Thyroid gland (tissue), 4 donors: ENCODE results near the gene EXOC6. TPM values are rescaled to one million over a fixed set of nuclear protein-coding genes. Genes with fewer than 3 reads are reported as not detected.

Experiments used
- DNase-seq, 2 donors: peaks; one replicate each; pipeline ENCODE4 v3.0.0-alpha.2; 2019
- H3K27ac ChIP-seq, 3 donors: fragments of 200-600 bp; sonication (generic); 1 replicate in 2 of 3; 2 replicates in 1 of 3; pipeline ENCODE4 v1.5.1; 2016 to 2019; ENCODE audit warnings: mild to moderate bottlenecking in 1 of 3, moderate library complexity in 1 of 3
- H3K27me3 ChIP-seq: fragments of 200-600 bp; sonication (generic); one replicate; pipeline ENCODE4 v1.5.1; 2019
- H3K36me3 ChIP-seq, 2 donors: fragments of 200-600 bp; sonication (generic); one replicate each; pipeline ENCODE4 v1.5.1; 2016 to 2019
- H3K4me1 ChIP-seq, 2 donors: fragments of 200-600 bp; sonication (generic); one replicate each; pipeline ENCODE4 v1.5.1; 2017 to 2019
- H3K4me3 ChIP-seq, 3 donors: fragments of 200-600 bp; sonication (generic); replicated peaks in 1 of 3; 1 replicate in 2 of 3; 2 replicates in 1 of 3; pipeline ENCODE4 v1.5.1; 2016; ENCODE audit warnings: mild to moderate bottlenecking in 1 of 3
- H3K9me3 ChIP-seq: fragments of 200-600 bp; sonication (generic); one replicate; pipeline ENCODE4 v1.5.1; 2017
- CTCF ChIP-seq, 6 experiments: fragments of 200-600 bp in 3 of 6; fragments of 450-650 bp in 3 of 6; sonication (generic) in 3 of 6; IDR thresholded peaks; one replicate each; pipeline ENCODE4 v1.5.1; 2016 to 2019; ENCODE audit warnings: antibody characterized with exemption in 6 of 6, mild to moderate bottlenecking in 2 of 6, inconsistent platforms in 1 of 6, moderate library complexity in 1 of 6
- POLR2A ChIP-seq, 2 donors: fragments of 450-650 bp; IDR thresholded peaks; one replicate each; pipeline ENCODE4 v1.6.1; 2017; ENCODE audit warnings: antibody characterized with exemption in 2 of 2, mild to moderate bottlenecking in 2 of 2, moderate library complexity in 1 of 2
- WGBS, 2 donors: methylation state at CpG; one replicate each; pipeline ENCODE4 v1.1.5; 2017; 5-methylcytosine and 5-hydroxymethylcytosine counted together
- intact Hi-C: fragments of 100-400 bp; cut with DNase I; formaldehyde crosslinking; loops from one replicate; pipeline ENCODE4 v1.15.1; 2023
- total RNA-seq, 4 donors: library from RNA; depleted of rRNA; stranded (reverse); fragments of >200 nt; gene quantifications; one replicate each; pipeline ENCODE4 v1.2.3, GENCODE V29; 2016

The EXOC6 gene
- total RNA-seq, 4 donors from 2014 or later, result 51.6 to 74.0 (median 61.1) TPM

DNA sequence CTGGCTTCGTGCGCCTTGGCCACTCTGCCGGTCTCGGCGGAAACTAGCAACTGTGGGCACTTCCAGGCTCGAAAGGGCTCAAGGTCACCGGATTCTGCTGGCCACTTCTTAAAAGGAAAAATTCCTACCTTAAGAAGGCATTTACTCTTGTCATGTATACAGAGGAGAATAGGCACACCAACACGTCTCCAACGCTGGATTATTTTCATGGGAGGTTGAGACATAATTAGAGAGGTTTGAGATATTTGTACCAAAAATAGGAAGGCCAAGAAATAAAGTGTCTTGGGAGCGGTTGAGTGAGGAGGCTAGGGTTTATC, 220.9 kb downstream of the EXOC6 start:
- intact Hi-C loops, result no loop called here
- WGBS, 2 donors, result 35 to 40% methylated on average over 10 of the region's 10 CpGs
- H3K27ac ChIP-seq, result no peak overlapping the region
- H3K4me3 ChIP-seq, result no peak overlapping the region
- no peaks in the 10 kb centered on the region for H3K36me3 ChIP-seq
- DNase-seq, result no peak
- no peak for TF ChIP-seq POLR2A (IDR thresholded peaks at IDR 0.05)
- no peak for TF ChIP-seq CTCF (IDR thresholded peaks at IDR 0.05)
- peaks cover 10% of the 10 kb centered on the region for H3K27me3 ChIP-seq
- H3K9me3 ChIP-seq, result no peaks in the 10 kb centered on the region
- H3K4me1 ChIP-seq, result peaks cover 17 to 28% of the 10 kb centered on the region in 2 donors

DNA sequence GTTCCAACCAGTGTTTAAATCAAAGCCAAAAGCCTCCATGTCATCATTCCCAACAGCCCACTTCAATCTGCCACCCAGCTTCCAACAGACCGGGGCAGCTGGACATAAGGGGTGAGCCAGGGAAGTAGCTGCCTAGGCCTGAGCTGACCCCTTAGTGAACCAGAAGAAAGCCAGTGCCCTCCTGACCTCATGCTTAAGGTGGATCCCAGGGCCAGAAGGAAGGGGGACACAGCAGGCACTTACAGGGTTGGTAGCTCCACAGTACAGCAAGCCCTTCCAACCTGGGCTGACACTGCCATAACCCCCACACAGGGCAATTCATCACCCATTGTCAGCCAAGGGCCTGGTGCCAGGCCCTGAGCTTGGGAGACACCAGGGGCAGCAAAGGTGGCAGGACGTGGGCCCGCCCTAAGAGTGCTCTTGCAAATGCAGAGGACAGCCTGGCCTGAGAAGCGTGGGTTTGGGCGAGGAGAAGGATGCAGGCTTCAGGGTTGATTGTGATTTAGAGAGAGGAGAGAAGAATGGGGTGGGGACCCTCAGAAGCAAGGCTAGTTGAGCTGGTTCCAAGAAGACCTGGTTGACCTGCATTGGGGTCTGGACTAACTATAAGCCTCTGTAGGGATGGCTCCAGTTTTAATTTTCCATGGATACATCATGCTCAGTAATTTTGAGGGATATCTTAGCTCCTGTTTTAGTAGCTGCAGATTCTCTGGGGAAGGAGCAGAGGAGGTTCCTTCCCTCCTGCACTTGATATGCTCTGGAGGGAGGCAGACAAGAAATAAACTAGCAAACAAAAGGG, 222.3 kb downstream of the EXOC6 start:
- DNase-seq, result no peak
- Histone ChIP-seq H3K9me3 (no peaks in the 10 kb centered on the region), H3K4me3 (no peak overlapping the region), H3K27me3 (peaks cover 21% of the 10 kb centered on the region), H3K36me3 (no peaks in the 10 kb centered on the region), H3K4me1 (peaks cover 26 to 38% of the 10 kb centered on the region in 2 donors), H3K27ac (no peak overlapping the region)
- TF ChIP-seq POLR2A (IDR thresholded peaks at IDR 0.05) (no peak), CTCF (IDR thresholded peaks at IDR 0.05) (no peak)
- 72 to 86% methylated on average over 5 of the region's 5 CpGs for WGBS, 2 donors
- intact Hi-C loops, result loop anchor here (10.0 kb wide), 1 partner anchor 284 kb away; no protein-coding TSS in a partner anchor

DNA sequence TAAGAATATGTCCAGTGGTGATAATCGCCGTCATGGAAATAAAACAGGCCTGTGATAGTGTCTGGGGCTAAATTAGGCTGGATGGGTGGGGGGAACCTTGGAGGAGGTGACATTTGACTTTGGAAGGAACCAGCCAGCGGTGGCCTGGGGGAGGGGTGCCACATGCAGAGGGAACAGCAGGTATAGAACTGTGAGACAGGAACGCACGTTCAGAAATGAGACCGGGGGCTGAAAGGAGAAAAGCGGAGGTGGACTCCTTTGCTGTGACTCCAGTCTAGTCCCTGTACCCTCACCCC, 222.8 kb downstream of the EXOC6 start:
- WGBS, 2 donors, result 76 to 77% methylated on average over 7 of the region's 7 CpGs
- Histone ChIP-seq H3K27me3 (peaks cover 23% of the 10 kb centered on the region), H3K36me3 (no peaks in the 10 kb centered on the region), H3K4me3 (no peak overlapping the region), H3K27ac (no peak overlapping the region), H3K4me1 (peaks cover 26 to 33% of the 10 kb centered on the region in 2 donors), H3K9me3 (no peaks in the 10 kb centered on the region)
- no peak for DNase-seq
- intact Hi-C loops, result loop anchor here (10.0 kb wide), 1 partner anchor 284 kb away; no protein-coding TSS in a partner anchor
- TF ChIP-seq CTCF (IDR thresholded peaks at IDR 0.05) (no peak), POLR2A (IDR thresholded peaks at IDR 0.05) (no peak)

GRCh38 chr10:93071674-93072224, 223.4 kb downstream of the EXOC6 start:
- peak overlapping the region in 2 of 3 donors; percentile 28 to 30 for H3K4me3 ChIP-seq
- no peak overlapping the region for H3K27ac ChIP-seq
- no peak for TF ChIP-seq CTCF (IDR thresholded peaks at IDR 0.05)
- TF ChIP-seq POLR2A (IDR thresholded peaks at IDR 0.05), result no peak
- peak; percentile 34 to 39 for DNase-seq
- intact Hi-C loops, result loop anchor here (10.0 kb wide), 1 partner anchor 283 kb away; no protein-coding TSS in a partner anchor
- no peaks in the 10 kb centered on the region for H3K36me3 ChIP-seq
- no peaks in the 10 kb centered on the region for H3K9me3 ChIP-seq
- WGBS, 2 donors, result 4 to 12% methylated on average over 14 to 29 of the region's 37 CpGs
- H3K4me1 ChIP-seq, result peaks cover 26 to 33% of the 10 kb centered on the region in 2 donors
- H3K27me3 ChIP-seq, result peaks cover 23% of the 10 kb centered on the region

DNA sequence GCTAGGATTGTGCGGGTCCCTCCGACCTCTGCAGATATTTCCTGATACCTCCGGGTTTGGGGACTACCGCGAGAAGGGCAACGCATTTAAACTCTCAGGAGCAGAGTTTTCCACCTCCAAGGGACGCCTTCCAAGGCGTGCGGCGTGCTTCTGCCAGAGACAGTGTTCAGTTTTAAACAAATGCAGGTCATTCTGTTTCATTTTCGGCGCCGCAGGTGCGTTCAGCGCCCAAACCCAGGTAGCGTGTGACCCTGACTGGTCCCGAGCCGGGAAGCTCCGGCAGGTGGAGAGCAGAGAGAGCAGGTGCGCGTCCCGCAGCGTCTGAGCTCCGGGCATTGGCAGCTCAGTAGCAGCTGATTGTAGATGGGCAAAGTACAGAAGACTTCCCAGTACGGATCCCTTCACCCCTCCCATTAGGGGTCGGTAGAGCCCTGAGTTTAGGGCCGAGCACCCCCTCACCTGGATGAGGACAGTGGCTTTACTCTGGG, 223.9 kb downstream of the EXOC6 start:
- intact Hi-C loops, result loop anchor here (10.0 kb wide), 1 partner anchor 283 kb away; no protein-coding TSS in a partner anchor
- 1 to 3% methylated on average over 20 to 25 of the region's 27 CpGs for WGBS, 2 donors
- H3K27me3 ChIP-seq, result peaks cover 23% of the 10 kb centered on the region

More for the DNA sequence above, 223.9 kb downstream of the EXOC6 start:
- TF ChIP-seq CTCF (IDR thresholded peaks at IDR 0.05) (no peak), POLR2A (IDR thresholded peaks at IDR 0.05) (no peak)
- H3K36me3 ChIP-seq, result no peaks in the 10 kb centered on the region
- H3K4me3 ChIP-seq, result peak overlapping the region in 2 of 3 donors; percentile 28 to 30
- peaks cover 26 to 33% of the 10 kb centered on the region in 2 donors for H3K4me1 ChIP-seq
- H3K9me3 ChIP-seq, result no peaks in the 10 kb centered on the region
- DNase-seq, result peak in 1 of 2 donors; percentile 27
- no peak overlapping the region for H3K27ac ChIP-seq
